HG03432 (cell line): Measurements from ENCODE around the gene ACAT1.
"Not testable (repeated sequence)": the region's sequence is repeated elsewhere in the genome, so short reads cannot be mapped to it uniquely, and the experiment has no call there.

Experiments used
- ATAC-seq: cut with Tn5 transposase; IDR thresholded peaks from one replicate; pipeline ENCODE4 v1.9.1; 2021; ENCODE audit warnings: mild to moderate bottlenecking, moderate library complexity; ENCODE audit not compliant: unreplicated experiment

Gene ACAT1

GRCh38 chr11:108142304-108142703 is 20.9 kb downstream of the ACAT1 start:
- ATAC-seq, result no peak

- no peak for ATAC-seq
Observed at GRCh38 chr11:108144615-108145014, 23.2 kb downstream of the ACAT1 start.

GRCh38 chr11:108147150-108147549 is 25.8 kb downstream of the ACAT1 start:
- no peak for ATAC-seq

- no peak for ATAC-seq
Observed at GRCh38 chr11:108148556-108148955, 27.2 kb downstream of the ACAT1 start.

GRCh38 chr11:108154591-108154990 is 33.2 kb downstream of the ACAT1 start:
- no peak for ATAC-seq

GRCh38 chr11:108160970-108161566 is 39.7 kb downstream of the ACAT1 start:
- peak; percentile 98 for ATAC-seq

GRCh38 chr11:108162878-108163277 is 41.5 kb downstream of the ACAT1 start:
- ATAC-seq, result not testable (repeated sequence)

- no peak for ATAC-seq
Observed at GRCh38 chr11:108167624-108168023, 46.3 kb downstream of the ACAT1 start.

GRCh38 chr11:108170184-108170583 is 48.8 kb downstream of the ACAT1 start:
- ATAC-seq, result no peak

- ATAC-seq, result no peak
Observed at GRCh38 chr11:108177570-108177969, 56.2 kb downstream of the ACAT1 start.

- ATAC-seq, result no peak
Observed at GRCh38 chr11:108193725-108194124, 72.4 kb downstream of the ACAT1 start.

GRCh38 chr11:108196901-108197300 is 75.5 kb downstream of the ACAT1 start:
- peak; percentile 40 for ATAC-seq
